Astrocyte (in vitro differentiated cells and primary cell): ENCODE results near the gene KDELR1. TPM values are rescaled to one million over a fixed set of nuclear protein-coding genes. Genes with fewer than 3 reads are reported as not detected.

Source experiments
- DNase-seq: peaks from one replicate; pipeline ENCODE4 v3.0.0-alpha.2; 2010; ENCODE audit warnings: low read depth
- FAIRE-seq: peaks from 2 replicates; lab custom pipeline; 2011; peaks lifted over from hg19 to GRCh38; lab: Jason Lieb, UNC
- H2AFZ ChIP-seq: 2 replicates; pipeline ENCODE4 v1.6.0; 2012; ENCODE audit warnings: low read depth, low read length, inconsistent platforms
- H3K27ac ChIP-seq: 2 replicates; pipeline ENCODE4 v1.5.1; 2011; ENCODE audit warnings: low read depth, low read length, inconsistent platforms
- H3K27me3 ChIP-seq: 2 replicates; pipeline ENCODE4 v1.6.0; 2011; ENCODE audit warnings: low read length, inconsistent platforms; ENCODE audit not compliant: insufficient read depth
- H3K36me3 ChIP-seq: 2 replicates; pipeline ENCODE4 v1.5.1; 2011; ENCODE audit warnings: low read length, inconsistent platforms; ENCODE audit not compliant: insufficient read depth
- H3K4me1 ChIP-seq: 2 replicates; pipeline ENCODE4 v1.5.1; 2011; ENCODE audit warnings: low read length, inconsistent platforms; ENCODE audit not compliant: insufficient read depth
- H3K4me2 ChIP-seq: 2 replicates; pipeline ENCODE4 v1.6.0; 2012; ENCODE audit warnings: low read length, inconsistent platforms
- H3K4me3 ChIP-seq: 2 replicates; pipeline ENCODE4 v1.5.1; 2011; ENCODE audit warnings: low read depth, mild to moderate bottlenecking, low read length, inconsistent platforms; ENCODE audit not compliant: insufficient read depth
- H3K79me2 ChIP-seq: 2 replicates; pipeline ENCODE4 v1.6.0; 2012; ENCODE audit warnings: mild to moderate bottlenecking, low read length, inconsistent platforms; ENCODE audit not compliant: insufficient read depth
- H3K9ac ChIP-seq: 2 replicates; pipeline ENCODE4 v1.6.0; 2012; ENCODE audit warnings: mild to moderate bottlenecking, low read length, inconsistent platforms
- H3K9me3 ChIP-seq: 2 replicates; pipeline ENCODE4 v1.5.1; 2012; ENCODE audit warnings: low read depth, mild to moderate bottlenecking, low read length, inconsistent platforms; ENCODE audit not compliant: insufficient read depth
- H4K20me1 ChIP-seq: 2 replicates; pipeline ENCODE4 v1.6.0; 2012; ENCODE audit warnings: low read length, inconsistent platforms; ENCODE audit not compliant: insufficient read depth
- H3K27ac Mint-ChIP-seq: one replicate; pipeline ENCODE4 v1.8.0; 2021; ENCODE audit warnings: mild to moderate bottlenecking, mixed read lengths; ENCODE audit not compliant: unreplicated experiment
- H3K27me3 Mint-ChIP-seq: one replicate; pipeline ENCODE4 v1.8.0; 2021; ENCODE audit warnings: low read depth, mixed read lengths; ENCODE audit not compliant: unreplicated experiment
- H3K36me3 Mint-ChIP-seq: one replicate; pipeline ENCODE4 v1.8.0; 2021; ENCODE audit warnings: low read depth, mixed read lengths; ENCODE audit not compliant: unreplicated experiment
- H3K4me1 Mint-ChIP-seq: one replicate; pipeline ENCODE4 v1.8.0; 2021; ENCODE audit warnings: low read depth, mixed read lengths; ENCODE audit not compliant: unreplicated experiment
- H3K4me3 Mint-ChIP-seq: one replicate; pipeline ENCODE4 v1.8.0; 2021; ENCODE audit warnings: mild to moderate bottlenecking, moderate library complexity, mixed read lengths; ENCODE audit not compliant: unreplicated experiment
- H3K9me3 Mint-ChIP-seq: one replicate; pipeline ENCODE4 v1.8.0; 2021; ENCODE audit warnings: mild to moderate bottlenecking, mixed read lengths; ENCODE audit not compliant: unreplicated experiment
- EZH2 ChIP-seq: IDR thresholded peaks from 2 replicates; pipeline ENCODE4 v1.6.1; 2012; ENCODE audit warnings: mild to moderate bottlenecking, low read length, inconsistent platforms; ENCODE audit not compliant: insufficient read depth
- total RNA-seq: library from RNA; stranded (reverse); gene quantifications from 2 replicates; pipeline ENCODE4 v1.2.1, GENCODE V29; 2021
- TF ChIP-seq, protein P1 (sequence below): IDR thresholded peaks from 2 replicates; pipeline ENCODE4 v1.5.1; 2011; ENCODE audit warnings: low read depth, mild to moderate bottlenecking, inconsistent platforms, low read length, moderate library complexity; ENCODE audit not compliant: insufficient read depth

KDELR1 gene
- total RNA-seq, 1 donor from 2014 or later: 370 TPM

DNA sequence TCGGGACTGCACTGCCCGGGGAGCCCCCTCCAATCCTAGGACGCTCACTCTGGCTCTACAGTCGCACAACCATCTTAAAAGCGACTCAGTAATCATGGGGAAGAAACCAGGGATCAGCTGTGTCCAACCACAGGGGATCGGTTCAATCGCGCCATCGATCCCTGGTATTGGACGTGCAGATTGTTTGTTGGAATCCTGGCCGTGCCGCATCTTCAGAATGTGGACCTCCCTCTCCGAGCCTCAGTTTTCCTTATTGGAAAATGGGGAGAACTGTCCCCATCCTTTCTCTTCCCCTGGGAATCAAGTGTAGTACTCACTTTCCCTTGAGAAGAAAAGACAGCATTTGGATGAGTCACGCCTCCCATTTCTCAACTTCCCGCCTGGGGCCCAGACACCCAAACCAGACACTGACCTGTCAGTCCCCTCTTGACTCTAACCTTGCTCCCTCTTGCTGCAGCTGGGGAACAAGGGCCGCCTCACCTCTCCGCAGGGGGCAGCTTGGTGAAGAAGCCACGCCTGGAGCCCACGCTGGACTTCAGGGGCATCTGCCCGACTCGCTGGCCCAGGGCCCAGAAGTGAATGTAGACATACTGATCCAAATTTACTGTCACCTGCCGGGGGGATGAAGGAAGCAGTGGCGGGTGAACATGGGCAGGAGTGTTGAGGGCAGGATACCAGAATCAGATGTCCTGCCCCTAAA is 48.4 kb downstream of the KDELR1 start:
- peaks cover 5% of the 10 kb centered on the region for H3K9me3 Mint-ChIP-seq
- no peak overlapping the region for H3K4me3 Mint-ChIP-seq
- H3K4me1 Mint-ChIP-seq: no peaks in the 10 kb centered on the region
- Histone ChIP-seq H4K20me1 (no peaks in the 10 kb centered on the region), H3K9me3 (no peaks in the 10 kb centered on the region), H3K27ac (no peak overlapping the region), H3K4me2 (no peak overlapping the region), H3K4me1 (no peaks in the 10 kb centered on the region), H3K4me3 (no peak overlapping the region), H3K9ac (no peak overlapping the region), H3K36me3 (no peaks in the 10 kb centered on the region), H3K27me3 (no peaks in the 10 kb centered on the region), H2AFZ (no peak overlapping the region), H3K79me2 (no peaks in the 10 kb centered on the region)
- peak; percentile 14 for DNase-seq
- peaks cover 16% of the 10 kb centered on the region for H3K27me3 Mint-ChIP-seq
- H3K27ac Mint-ChIP-seq: no peak overlapping the region
- no peak for FAIRE-seq
- H3K36me3 Mint-ChIP-seq: peaks cover 4% of the 10 kb centered on the region
- TF ChIP-seq, protein P1, sequence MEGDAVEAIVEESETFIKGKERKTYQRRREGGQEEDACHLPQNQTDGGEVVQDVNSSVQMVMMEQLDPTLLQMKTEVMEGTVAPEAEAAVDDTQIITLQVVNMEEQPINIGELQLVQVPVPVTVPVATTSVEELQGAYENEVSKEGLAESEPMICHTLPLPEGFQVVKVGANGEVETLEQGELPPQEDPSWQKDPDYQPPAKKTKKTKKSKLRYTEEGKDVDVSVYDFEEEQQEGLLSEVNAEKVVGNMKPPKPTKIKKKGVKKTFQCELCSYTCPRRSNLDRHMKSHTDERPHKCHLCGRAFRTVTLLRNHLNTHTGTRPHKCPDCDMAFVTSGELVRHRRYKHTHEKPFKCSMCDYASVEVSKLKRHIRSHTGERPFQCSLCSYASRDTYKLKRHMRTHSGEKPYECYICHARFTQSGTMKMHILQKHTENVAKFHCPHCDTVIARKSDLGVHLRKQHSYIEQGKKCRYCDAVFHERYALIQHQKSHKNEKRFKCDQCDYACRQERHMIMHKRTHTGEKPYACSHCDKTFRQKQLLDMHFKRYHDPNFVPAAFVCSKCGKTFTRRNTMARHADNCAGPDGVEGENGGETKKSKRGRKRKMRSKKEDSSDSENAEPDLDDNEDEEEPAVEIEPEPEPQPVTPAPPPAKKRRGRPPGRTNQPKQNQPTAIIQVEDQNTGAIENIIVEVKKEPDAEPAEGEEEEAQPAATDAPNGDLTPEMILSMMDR: no peak
- TF ChIP-seq EZH2: no peak

GRCh38 chr19:48342414-48342738 is 49.0 kb downstream of the KDELR1 start:
- DNase-seq (no peak), FAIRE-seq (no peak)
- Histone ChIP-seq H3K27ac (no peak overlapping the region), H3K4me1 (no peaks in the 10 kb centered on the region), H3K36me3 (no peaks in the 10 kb centered on the region), H3K27me3 (no peaks in the 10 kb centered on the region), H2AFZ (no peak overlapping the region), H3K4me3 (no peak overlapping the region), H3K4me2 (no peak overlapping the region), H3K9ac (no peak overlapping the region), H3K9me3 (no peaks in the 10 kb centered on the region), H3K79me2 (no peaks in the 10 kb centered on the region), H4K20me1 (no peaks in the 10 kb centered on the region)
- no peak for TF ChIP-seq EZH2
- peaks cover 5% of the 10 kb centered on the region for H3K9me3 Mint-ChIP-seq
- no peak overlapping the region for H3K27ac Mint-ChIP-seq
- no peaks in the 10 kb centered on the region for H3K4me1 Mint-ChIP-seq
- peaks cover 4% of the 10 kb centered on the region for H3K36me3 Mint-ChIP-seq
- H3K4me3 Mint-ChIP-seq: no peak overlapping the region
- peaks cover 16% of the 10 kb centered on the region for H3K27me3 Mint-ChIP-seq

- peaks cover 3% of the 10 kb centered on the region for H3K9me3 Mint-ChIP-seq
- H3K9ac ChIP-seq: no peak overlapping the region
- no peak overlapping the region for H3K4me2 ChIP-seq
- H3K36me3 ChIP-seq: no peaks in the 10 kb centered on the region
- FAIRE-seq: no peak
- H3K27ac ChIP-seq: no peak overlapping the region
- DNase-seq: no peak
- H4K20me1 ChIP-seq: no peaks in the 10 kb centered on the region
- H3K9me3 ChIP-seq: no peaks in the 10 kb centered on the region
- peaks cover 14% of the 10 kb centered on the region for H3K27me3 Mint-ChIP-seq
- no peak overlapping the region for H2AFZ ChIP-seq
- no peaks in the 10 kb centered on the region for H3K79me2 ChIP-seq
- no peaks in the 10 kb centered on the region for H3K4me1 ChIP-seq
- no peaks in the 10 kb centered on the region for H3K27me3 ChIP-seq
- H3K4me3 Mint-ChIP-seq: no peak overlapping the region
- no peak overlapping the region for H3K4me3 ChIP-seq
- no peaks in the 10 kb centered on the region for H3K36me3 Mint-ChIP-seq
- no peak overlapping the region for H3K27ac Mint-ChIP-seq
- no peaks in the 10 kb centered on the region for H3K4me1 Mint-ChIP-seq
- no peak for TF ChIP-seq EZH2
- TF ChIP-seq, protein P1: no peak
Measured at GRCh38 chr19:48341515-48342413, 49.6 kb downstream of the KDELR1 start.
